DOHH2 (cell line): ENCODE results near the gene RND3.

ENCODE experiments used
- CTCF ChIP-seq: fragments of 200-600 bp; sonication (generic); IDR thresholded peaks from one replicate; pipeline ENCODE4 v1.5.1; 2014; ENCODE audit warnings: antibody characterized with exemption, mild to moderate bottlenecking, low read depth, low read length; ENCODE audit not compliant: poor library complexity, severe bottlenecking
- EZH2phosphoT487 ChIP-seq: fragments of 200-600 bp; sonication (generic); IDR thresholded peaks from 2 replicates; pipeline ENCODE4 v1.6.1; 2017; ENCODE audit warnings: borderline replicate concordance, mild to moderate bottlenecking, antibody characterized with exemption, low read length, moderate library complexity, mixed read lengths

DNA sequence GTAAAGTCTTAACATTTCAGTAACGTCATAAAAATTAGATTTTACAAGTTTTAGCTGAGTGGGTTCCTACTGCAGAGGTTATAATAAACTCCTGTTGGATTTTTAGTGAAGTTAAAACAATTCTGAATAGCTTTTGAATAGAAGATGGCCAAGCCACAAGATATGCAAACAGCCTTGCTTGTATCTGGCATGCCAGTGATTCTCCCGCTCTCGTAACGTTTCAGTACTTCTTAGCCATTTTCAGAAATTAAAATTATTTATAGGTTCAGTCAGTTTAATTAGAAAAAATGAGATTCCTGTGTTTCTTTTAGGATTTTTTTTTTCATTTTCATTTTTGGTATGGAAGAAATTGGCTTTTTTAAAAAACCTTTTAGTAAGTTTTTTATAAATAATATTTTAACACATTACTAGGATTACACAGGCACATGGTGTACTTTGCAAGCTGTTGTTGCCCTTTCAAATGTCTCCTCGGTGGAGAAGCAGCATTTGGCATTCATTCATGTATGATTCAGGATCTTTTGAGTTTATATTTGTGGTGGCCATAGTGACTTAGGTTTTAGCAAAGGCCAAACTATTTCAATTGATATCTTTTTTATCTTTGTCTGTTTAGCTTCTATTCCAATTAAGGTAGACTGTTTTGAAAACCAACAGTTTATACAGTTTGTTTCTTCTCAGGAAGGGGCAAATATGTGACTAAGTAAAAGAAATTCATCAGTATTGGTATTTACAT is 30.6 kb upstream of the RND3 start:
- no peak for TF ChIP-seq CTCF
- no peak for TF ChIP-seq EZH2phosphoT487
